CD1c-positive myeloid dendritic cell (primary cell): ENCODE data around the gene MPO.

Experiments
- DNase-seq: peaks from one replicate; pipeline ENCODE4 v3.0.0-alpha.2; 2016; ENCODE audit errors: extremely low spot score

MPO gene

GRCh38 chr17:58265902-58266875 is 14.5 kb downstream of the MPO start:
- DNase-seq: no peak

GRCh38 chr17:58265271-58265670 is 15.5 kb downstream of the MPO start:
- no peak for DNase-seq

GRCh38 chr17:58264407-58265103 is 16.2 kb downstream of the MPO start:
- DNase-seq: no peak

- DNase-seq: no peak
Measured at GRCh38 chr17:58263773-58264172, 17.0 kb downstream of the MPO start.

GRCh38 chr17:58262149-58262548 is 18.6 kb downstream of the MPO start:
- no peak for DNase-seq

GRCh38 chr17:58254803-58255202 is 25.9 kb downstream of the MPO start:
- DNase-seq: no peak

- DNase-seq: no peak
Measured at GRCh38 chr17:58253082-58253481, 27.7 kb downstream of the MPO start.

GRCh38 chr17:58252141-58252540 is 28.6 kb downstream of the MPO start:
- DNase-seq: no peak

GRCh38 chr17:58250344-58251011 is 30.3 kb downstream of the MPO start:
- DNase-seq: no peak

GRCh38 chr17:58249270-58250133 is 31.2 kb downstream of the MPO start:
- DNase-seq: peak; percentile 78

GRCh38 chr17:58248955-58249269 is 31.8 kb downstream of the MPO start:
- no peak for DNase-seq

GRCh38 chr17:58247511-58248363 is 33.0 kb downstream of the MPO start:
- peak; percentile 20 for DNase-seq

- no peak for DNase-seq
Measured at GRCh38 chr17:58246781-58247180, 34.0 kb downstream of the MPO start.

GRCh38 chr17:58246104-58246740 is 34.5 kb downstream of the MPO start:
- no peak for DNase-seq

GRCh38 chr17:58245428-58246103 is 35.2 kb downstream of the MPO start:
- no peak for DNase-seq

GRCh38 chr17:58244963-58245362 is 35.8 kb downstream of the MPO start:
- no peak for DNase-seq

GRCh38 chr17:58242171-58242784 is 38.5 kb downstream of the MPO start:
- no peak for DNase-seq

GRCh38 chr17:58239987-58240386 is 40.7 kb downstream of the MPO start:
- no peak for DNase-seq

- DNase-seq: no peak
Measured at GRCh38 chr17:58238147-58238634, 42.5 kb downstream of the MPO start, which contains the start of gene LPO. Gene LPO, plus strand, starts transcription at chr17:58238584. Its CDS starts 4,396 bp downstream, at chr17:58242980.
